ENCODE data around the gene CDV3. TPM values are rescaled to one million over a fixed set of nuclear protein-coding genes. Genes with fewer than 3 reads are reported as not detected.

CDV3 gene
- total RNA-seq, 1 experiment from 2014 or later = 193 TPM

GRCh38 chr3:133527081-133527715 lies 46.3 kb upstream of the CDV3 start:
- no peaks in the 10 kb centered on the region for H3K79me2 ChIP-seq (ENCODE audit: low read depth)
- no peak for TF ChIP-seq CTCF (conservative IDR thresholded peaks at IDR 0.05)
- no peak for TF ChIP-seq EZH2 (IDR thresholded peaks at IDR 0.05; ENCODE audit: low read depth)
- H3K4me1 ChIP-seq (replicated peaks; ENCODE audit: insufficient read depth) = no peaks in the 10 kb centered on the region
- no peak for DNase-seq
- no peak overlapping the region for H3K4me2 ChIP-seq
- H3K27me3 ChIP-seq (ENCODE audit: insufficient read depth, low read depth) = no peaks in the 10 kb centered on the region
- BruUV-seq (replicated peaks) = no TSS peak
- no peaks in the 10 kb centered on the region for H3F3A ChIP-seq (ENCODE audit: insufficient read depth, low read depth)
- H3K27ac ChIP-seq = no peak overlapping the region
- no peak overlapping the region for H3K4me3 ChIP-seq
- H3K9me2 ChIP-seq (ENCODE audit: insufficient read depth) = no peaks in the 10 kb centered on the region
- intact Hi-C loops (cut with micrococcal nuclease; ENCODE audit: unreplicated experiment) = loop anchor here (5.0 kb wide), 1 partner anchor 40 kb away; no protein-coding TSS in a partner anchor
- H3K9me3 ChIP-seq (ENCODE audit: insufficient read depth, low read depth) = no peaks in the 10 kb centered on the region
- no peaks in the 10 kb centered on the region for H3K36me3 ChIP-seq (ENCODE audit: low read depth)
- no peak overlapping the region for H2AFZ ChIP-seq
- no peaks in the 10 kb centered on the region for H4K20me1 ChIP-seq (ENCODE audit: insufficient read depth)
- ChIA-PET POLR2A (ENCODE audit: unreplicated experiment) (no interaction called here), CTCF (no interaction called here)

GRCh38 chr3:133529809-133530208 lies 43.7 kb upstream of the CDV3 start:
- BruUV-seq (replicated peaks) = no TSS peak
- Histone ChIP-seq H3K9me3 (ENCODE audit: insufficient read depth, low read depth) (no peaks in the 10 kb centered on the region), H3K4me3 (no peak overlapping the region), H3K27ac (no peak overlapping the region), H3K27me3 (ENCODE audit: insufficient read depth, low read depth) (no peaks in the 10 kb centered on the region), H3K4me1 (replicated peaks; ENCODE audit: insufficient read depth) (no peaks in the 10 kb centered on the region), H2AFZ (no peak overlapping the region), H4K20me1 (ENCODE audit: insufficient read depth) (no peaks in the 10 kb centered on the region), H3K79me2 (ENCODE audit: low read depth) (no peaks in the 10 kb centered on the region), H3F3A (ENCODE audit: insufficient read depth, low read depth) (no peaks in the 10 kb centered on the region), H3K9me2 (ENCODE audit: insufficient read depth) (no peaks in the 10 kb centered on the region), H3K36me3 (ENCODE audit: low read depth) (no peaks in the 10 kb centered on the region), H3K4me2 (no peak overlapping the region)
- DNase-seq = no peak
- ChIA-PET CTCF (no interaction called here), POLR2A (ENCODE audit: unreplicated experiment) (no interaction called here)
- TF ChIP-seq CTCF (conservative IDR thresholded peaks at IDR 0.05) = no peak
- no peak for TF ChIP-seq EZH2 (IDR thresholded peaks at IDR 0.05; ENCODE audit: low read depth)
- intact Hi-C loops (cut with micrococcal nuclease; ENCODE audit: unreplicated experiment) = loop anchor here (5.0 kb wide), 1 partner anchor 43 kb away; no protein-coding TSS in a partner anchor

GRCh38 chr3:133531981-133532380 lies 41.5 kb upstream of the CDV3 start:
- H3K4me1 ChIP-seq (replicated peaks; ENCODE audit: insufficient read depth) = peaks cover 18% of the 10 kb centered on the region
- no peaks in the 10 kb centered on the region for H3K79me2 ChIP-seq (ENCODE audit: low read depth)
- BruUV-seq (replicated peaks) = no TSS peak
- TF ChIP-seq EZH2 (IDR thresholded peaks at IDR 0.05; ENCODE audit: low read depth) = no peak
- TF ChIP-seq CTCF (conservative IDR thresholded peaks at IDR 0.05) = no peak
- peaks cover 12% of the 10 kb centered on the region for H3F3A ChIP-seq (ENCODE audit: insufficient read depth, low read depth)
- ChIA-PET POLR2A (ENCODE audit: unreplicated experiment) (interaction anchor here (0.7 kb wide), 1 partner anchor 55 kb away, joined by 3 read pairs; no protein-coding TSS in a partner anchor), CTCF (no interaction called here)
- H3K36me3 ChIP-seq (ENCODE audit: low read depth) = no peaks in the 10 kb centered on the region
- H4K20me1 ChIP-seq (ENCODE audit: insufficient read depth) = no peaks in the 10 kb centered on the region
- no peaks in the 10 kb centered on the region for H3K27me3 ChIP-seq (ENCODE audit: insufficient read depth, low read depth)
- H2AFZ ChIP-seq = no peak overlapping the region
- no peaks in the 10 kb centered on the region for H3K9me3 ChIP-seq (ENCODE audit: insufficient read depth, low read depth)
- no peak overlapping the region for H3K4me3 ChIP-seq
- H3K4me2 ChIP-seq = no peak overlapping the region
- intact Hi-C loops (cut with micrococcal nuclease; ENCODE audit: unreplicated experiment) = no loop called here
- DNase-seq = no peak
- no peak overlapping the region for H3K27ac ChIP-seq
- H3K9me2 ChIP-seq (ENCODE audit: insufficient read depth) = no peaks in the 10 kb centered on the region

Measured in PC-9 (cell line).